Body of pancreas (tissue), 4 donors: Measurements from ENCODE around the gene BCL11B.

Source experiments
- POLR2A ChIP-seq, 3 donors: fragments of 450-650 bp; IDR thresholded peaks; one replicate each; pipeline ENCODE4 v1.6.1; 2016; ENCODE audit warnings: antibody characterized with exemption in 3 of 3, mild to moderate bottlenecking in 2 of 3
- TF ChIP-seq, protein P1 (sequence below), 7 experiments: fragments of 450-650 bp in 4 of 7; fragments of 200-600 bp in 3 of 7; sonication (generic) in 3 of 7; IDR thresholded peaks; one replicate each; pipeline ENCODE4 v1.5.1; 2016 to 2019; ENCODE audit warnings: antibody characterized with exemption in 7 of 7

- TF ChIP-seq POLR2A (IDR thresholded peaks at IDR 0.05) = no peak
- TF ChIP-seq, protein P1, sequence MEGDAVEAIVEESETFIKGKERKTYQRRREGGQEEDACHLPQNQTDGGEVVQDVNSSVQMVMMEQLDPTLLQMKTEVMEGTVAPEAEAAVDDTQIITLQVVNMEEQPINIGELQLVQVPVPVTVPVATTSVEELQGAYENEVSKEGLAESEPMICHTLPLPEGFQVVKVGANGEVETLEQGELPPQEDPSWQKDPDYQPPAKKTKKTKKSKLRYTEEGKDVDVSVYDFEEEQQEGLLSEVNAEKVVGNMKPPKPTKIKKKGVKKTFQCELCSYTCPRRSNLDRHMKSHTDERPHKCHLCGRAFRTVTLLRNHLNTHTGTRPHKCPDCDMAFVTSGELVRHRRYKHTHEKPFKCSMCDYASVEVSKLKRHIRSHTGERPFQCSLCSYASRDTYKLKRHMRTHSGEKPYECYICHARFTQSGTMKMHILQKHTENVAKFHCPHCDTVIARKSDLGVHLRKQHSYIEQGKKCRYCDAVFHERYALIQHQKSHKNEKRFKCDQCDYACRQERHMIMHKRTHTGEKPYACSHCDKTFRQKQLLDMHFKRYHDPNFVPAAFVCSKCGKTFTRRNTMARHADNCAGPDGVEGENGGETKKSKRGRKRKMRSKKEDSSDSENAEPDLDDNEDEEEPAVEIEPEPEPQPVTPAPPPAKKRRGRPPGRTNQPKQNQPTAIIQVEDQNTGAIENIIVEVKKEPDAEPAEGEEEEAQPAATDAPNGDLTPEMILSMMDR (IDR thresholded peaks at IDR 0.05) = no peak
Observed at GRCh38 chr14:99315197-99315596, 43.2 kb upstream of the BCL11B start.
